SK-N-MC (cell line): Measurements from ENCODE around the gene NCOA3.

ENCODE experiments used
- DNase-seq: peaks from one replicate; pipeline ENCODE4 v3.0.0-alpha.2; 2011; ENCODE audit warnings: low read depth, low spot score
- H3K27ac ChIP-seq: fragments of 200-600 bp; sonication (generic); 2 replicates; pipeline ENCODE4 v1.5.1; 2016; ENCODE audit warnings: mixed run types
- H3K36me3 ChIP-seq: fragments of 200-600 bp; sonication (generic); 2 replicates; pipeline ENCODE4 v1.6.1; 2017; ENCODE audit warnings: antibody characterized with exemption, low read length, mixed read lengths; ENCODE audit not compliant: insufficient read depth
- H3K4me3 ChIP-seq: fragments of 200-600 bp; sonication (generic); 2 replicates; pipeline ENCODE4 v1.5.1; 2016
- H3K9ac ChIP-seq: fragments of 200-600 bp; sonication (generic); 2 replicates; pipeline ENCODE4 v1.8.0; 2017; ENCODE audit warnings: mixed run types, mixed read lengths; ENCODE audit not compliant: insufficient read length
- H3K9me3 ChIP-seq: fragments of 200-600 bp; sonication (generic); 2 replicates; pipeline ENCODE4 v1.6.1; 2017; ENCODE audit warnings: low read depth, mild to moderate bottlenecking, antibody characterized with exemption, low read length, moderate library complexity, mixed read lengths
- EZH2 ChIP-seq: fragments of 200-600 bp; sonication (generic); IDR thresholded peaks from one replicate; pipeline ENCODE4 v1.6.1; 2017; ENCODE audit warnings: antibody characterized with exemption
- FOXP2 ChIP-seq: optimal IDR thresholded peaks from 2 replicates; pipeline ENCODE3; 2011; ENCODE audit warnings: mild to moderate bottlenecking, moderate library complexity; ENCODE audit not compliant: insufficient read depth; ENCODE audit errors: extremely low read length, control extremely low read depth
- POLR2AphosphoS5 ChIP-seq: IDR thresholded peaks from 2 replicates; pipeline ENCODE4 v1.6.1; 2012; ENCODE audit warnings: mild to moderate bottlenecking, low read depth, low read length, borderline replicate concordance

NCOA3 gene

GRCh38 chr20:47468290-47469050 is 33.2 kb upstream of the NCOA3 start:
- TF ChIP-seq FOXP2 (no peak), POLR2AphosphoS5 (no peak), EZH2 (no peak)
- Histone ChIP-seq H3K27ac (no peak overlapping the region), H3K36me3 (no peaks in the 10 kb centered on the region), H3K9me3 (no peaks in the 10 kb centered on the region), H3K9ac (no peak overlapping the region), H3K4me3 (no peak overlapping the region)
- DNase-seq, result no peak

GRCh38 chr20:47475419-47476044 is 26.2 kb upstream of the NCOA3 start:
- Histone ChIP-seq H3K9me3 (no peaks in the 10 kb centered on the region), H3K27ac (no peak overlapping the region), H3K36me3 (no peaks in the 10 kb centered on the region), H3K4me3 (no peak overlapping the region), H3K9ac (no peak overlapping the region)
- DNase-seq, result no peak
- TF ChIP-seq POLR2AphosphoS5, result no peak
- no peak for TF ChIP-seq EZH2
- TF ChIP-seq FOXP2, result no peak

GRCh38 chr20:47476452-47476851 is 25.2 kb upstream of the NCOA3 start:
- Histone ChIP-seq H3K4me3 (no peak overlapping the region), H3K36me3 (no peaks in the 10 kb centered on the region), H3K9ac (no peak overlapping the region), H3K27ac (no peak overlapping the region), H3K9me3 (no peaks in the 10 kb centered on the region)
- DNase-seq, result no peak
- no peak for TF ChIP-seq EZH2
- no peak for TF ChIP-seq POLR2AphosphoS5
- TF ChIP-seq FOXP2, result no peak

- no peaks in the 10 kb centered on the region for H3K36me3 ChIP-seq
- H3K9me3 ChIP-seq, result no peaks in the 10 kb centered on the region
- H3K27ac ChIP-seq, result no peak overlapping the region
- no peak for DNase-seq
- no peak for TF ChIP-seq POLR2AphosphoS5
- no peak overlapping the region for H3K9ac ChIP-seq
- no peak overlapping the region for H3K4me3 ChIP-seq
These were observed 22.6 kb upstream of the NCOA3 start for GRCh38 chr20:47479093-47479492.

GRCh38 chr20:47479506-47479905 is 22.2 kb upstream of the NCOA3 start:
- no peak overlapping the region for H3K9ac ChIP-seq
- no peak overlapping the region for H3K27ac ChIP-seq
- DNase-seq, result no peak
- H3K9me3 ChIP-seq, result no peaks in the 10 kb centered on the region
- no peaks in the 10 kb centered on the region for H3K36me3 ChIP-seq
- H3K4me3 ChIP-seq, result no peak overlapping the region
- TF ChIP-seq FOXP2 (no peak), EZH2 (no peak), POLR2AphosphoS5 (no peak)

- DNase-seq, result no peak
- no peak for TF ChIP-seq POLR2AphosphoS5
- no peak for TF ChIP-seq FOXP2
- Histone ChIP-seq H3K9ac (no peak overlapping the region), H3K9me3 (no peaks in the 10 kb centered on the region), H3K36me3 (no peaks in the 10 kb centered on the region), H3K4me3 (no peak overlapping the region), H3K27ac (no peak overlapping the region)
These were observed 21.4 kb upstream of the NCOA3 start for GRCh38 chr20:47480239-47480638.

GRCh38 chr20:47480705-47481104 is 21.0 kb upstream of the NCOA3 start:
- no peak overlapping the region for H3K4me3 ChIP-seq
- no peaks in the 10 kb centered on the region for H3K9me3 ChIP-seq
- no peak for DNase-seq
- no peaks in the 10 kb centered on the region for H3K36me3 ChIP-seq
- TF ChIP-seq EZH2 (no peak), POLR2AphosphoS5 (no peak), FOXP2 (no peak)
- no peak overlapping the region for H3K27ac ChIP-seq
- H3K9ac ChIP-seq, result no peak overlapping the region

- Histone ChIP-seq H3K36me3 (no peaks in the 10 kb centered on the region), H3K27ac (no peak overlapping the region), H3K4me3 (no peak overlapping the region), H3K9ac (no peak overlapping the region), H3K9me3 (no peaks in the 10 kb centered on the region)
- no peak for TF ChIP-seq EZH2
- no peak for TF ChIP-seq FOXP2
- no peak for TF ChIP-seq POLR2AphosphoS5
- DNase-seq, result no peak
These were observed 20.1 kb upstream of the NCOA3 start for GRCh38 chr20:47481330-47482216.
